H9 (cell line): ENCODE measurements around the gene LRRTM1. TPM values are rescaled to one million over a fixed set of nuclear protein-coding genes. Genes with fewer than 3 reads are reported as not detected.

Experiments
- DNase-seq: peaks from one replicate; pipeline ENCODE4 v3.0.0-alpha.2; 2017
- H2AFZ ChIP-seq: one replicate; pipeline ENCODE4 v1.6.1; 2013; ENCODE audit warnings: mild to moderate bottlenecking, low read length, control low read depth, moderate library complexity
- H2AK5ac ChIP-seq: 2 replicates; pipeline ENCODE4 v1.6.1; 2013; ENCODE audit warnings: low read length, control low read depth, mixed read lengths; ENCODE audit not compliant: insufficient read length
- H2BK120ac ChIP-seq: one replicate; pipeline ENCODE4 v1.6.1; 2013; ENCODE audit warnings: low read depth, mild to moderate bottlenecking, low read length, control low read depth, inconsistent platforms; ENCODE audit not compliant: poor library complexity, severe bottlenecking
- H2BK12ac ChIP-seq: 2 replicates; pipeline ENCODE4 v1.6.1; 2013; ENCODE audit warnings: low read length, control low read depth, mixed read lengths, low read depth; ENCODE audit not compliant: insufficient read length
- H2BK15ac ChIP-seq: 2 replicates; pipeline ENCODE4 v1.6.1; 2013; ENCODE audit warnings: low read depth, low read length, control low read depth
- H2BK20ac ChIP-seq: one replicate; pipeline ENCODE4 v1.6.1; 2013; ENCODE audit warnings: low read depth, mild to moderate bottlenecking, low read length, control low read depth, inconsistent platforms; ENCODE audit not compliant: poor library complexity, severe bottlenecking
- H2BK5ac ChIP-seq: 2 replicates; pipeline ENCODE4 v1.6.1; 2013; ENCODE audit warnings: low read length, control low read depth, mixed read lengths; ENCODE audit not compliant: insufficient read length
- H3K14ac ChIP-seq: 2 replicates; pipeline ENCODE4 v1.6.1; 2013; ENCODE audit warnings: low read length, control low read depth; ENCODE audit not compliant: insufficient read depth
- H3K18ac ChIP-seq: 2 replicates; pipeline ENCODE4 v1.6.1; 2013; ENCODE audit warnings: low read depth, mild to moderate bottlenecking, mixed read lengths, low read length, control low read depth; ENCODE audit not compliant: insufficient read length
- H3K23ac ChIP-seq: 2 replicates; pipeline ENCODE4 v1.6.1; 2013; ENCODE audit warnings: low read length, control low read depth, mixed read lengths, low read depth; ENCODE audit not compliant: insufficient read length
- H3K23me2 ChIP-seq: 2 replicates; pipeline ENCODE4 v1.6.1; 2013; ENCODE audit warnings: low read depth, mild to moderate bottlenecking, mixed read lengths, low read length, control low read depth; ENCODE audit not compliant: insufficient read length, poor library complexity, severe bottlenecking
- H3K27ac ChIP-seq: 2 replicates; pipeline ENCODE4 v1.5.1; 2013; ENCODE audit warnings: low read length, control low read depth, mixed read lengths, low read depth; ENCODE audit not compliant: insufficient read length
- H3K27me3 ChIP-seq: 2 replicates; pipeline ENCODE4 v1.6.1; 2013; ENCODE audit warnings: low read length, control low read depth, inconsistent platforms; ENCODE audit not compliant: insufficient read depth
- H3K4ac ChIP-seq: 2 replicates; pipeline ENCODE4 v1.6.1; 2013; ENCODE audit warnings: low read depth, mild to moderate bottlenecking, control low read depth, inconsistent platforms, low read length, moderate library complexity
- H3K4me1 ChIP-seq: 2 replicates; pipeline ENCODE4 v1.6.1; 2013; ENCODE audit warnings: low read length, control low read depth, inconsistent platforms; ENCODE audit not compliant: insufficient read depth
- H3K4me2 ChIP-seq: 2 replicates; pipeline ENCODE4 v1.6.1; 2013; ENCODE audit warnings: low read length, control low read depth, mixed read lengths; ENCODE audit not compliant: insufficient read length, insufficient read depth
- H3K56ac ChIP-seq: 2 replicates; pipeline ENCODE4 v1.6.1; 2013; ENCODE audit warnings: low read depth, mild to moderate bottlenecking, mixed read lengths, low read length, control low read depth; ENCODE audit not compliant: insufficient read length
- H3K79me1 ChIP-seq: 2 replicates; pipeline ENCODE4 v1.6.1; 2013; ENCODE audit warnings: low read depth, mild to moderate bottlenecking, moderate library complexity, low read length, control low read depth, inconsistent platforms; ENCODE audit not compliant: insufficient read depth, poor library complexity, severe bottlenecking
- H3K79me2 ChIP-seq: 2 replicates; pipeline ENCODE4 v1.6.1; 2013; ENCODE audit warnings: low read length, control low read depth, inconsistent platforms; ENCODE audit not compliant: insufficient read depth
- H3K9ac ChIP-seq: 2 replicates; pipeline ENCODE4 v1.6.1; 2013; ENCODE audit warnings: low read length, control low read depth, mixed read lengths; ENCODE audit not compliant: insufficient read length; ENCODE audit errors: extremely low read depth
- H3K9me3 ChIP-seq: one replicate; pipeline ENCODE4 v1.6.1; 2013; ENCODE audit warnings: low read depth, low read length, inconsistent platforms; ENCODE audit not compliant: control insufficient read depth
- H3T11ph ChIP-seq: one replicate; pipeline ENCODE4 v1.6.1; 2013; ENCODE audit warnings: mild to moderate bottlenecking, low read length, control low read depth, inconsistent platforms
- H4K20me1 ChIP-seq: one replicate; pipeline ENCODE4 v1.6.1; 2013; ENCODE audit not compliant: control insufficient read depth, insufficient read length, insufficient read depth
- H4K5ac ChIP-seq: 2 replicates; pipeline ENCODE4 v1.6.1; 2013; ENCODE audit warnings: low read depth, mild to moderate bottlenecking, mixed read lengths, low read length, control low read depth; ENCODE audit not compliant: insufficient read length
- H4K8ac ChIP-seq: replicated peaks from 2 replicates; pipeline ENCODE4 v1.6.1; 2013; ENCODE audit warnings: low read length, control low read depth, mixed read lengths, low read depth; ENCODE audit not compliant: insufficient read length
- H4K91ac ChIP-seq: 2 replicates; pipeline ENCODE4 v1.6.1; 2013; ENCODE audit warnings: low read depth, mild to moderate bottlenecking, moderate library complexity, mixed read lengths, low read length, control low read depth; ENCODE audit not compliant: insufficient read length
- H3K27ac Mint-ChIP-seq, 3 experiments: 2 replicates in 2 of 3; 3 replicates in 1 of 3; pipeline ENCODE4 v1.8.0; 2020 to 2021; ENCODE audit warnings: mixed read lengths in 3 of 3, mild to moderate bottlenecking in 1 of 3, moderate library complexity in 1 of 3
- H3K27me3 Mint-ChIP-seq: 2 replicates; pipeline ENCODE4 v1.8.0; 2021; ENCODE audit warnings: low read depth, mild to moderate bottlenecking, moderate library complexity, mixed read lengths
- H3K36me3 Mint-ChIP-seq, 3 experiments: 2 replicates in 2 of 3; 3 replicates in 1 of 3; pipeline ENCODE4 v1.8.0; 2020 to 2021; ENCODE audit warnings: low read depth in 3 of 3, mixed read lengths in 3 of 3; ENCODE audit not compliant: insufficient read depth in 1 of 3
- H3K4me1 Mint-ChIP-seq, 2 experiments: 2 replicates each; pipeline ENCODE4 v1.8.0; 2020; ENCODE audit warnings: mixed read lengths in 2 of 2
- H3K4me3 Mint-ChIP-seq, 2 experiments: 2 replicates in 1 of 2; 3 replicates in 1 of 2; pipeline ENCODE4 v1.8.0; 2020 to 2021; ENCODE audit warnings: mild to moderate bottlenecking in 2 of 2, mixed read lengths in 2 of 2, moderate library complexity in 1 of 2
- H3K9me3 Mint-ChIP-seq, 2 experiments: 2 replicates in 1 of 2; 3 replicates in 1 of 2; pipeline ENCODE4 v1.8.0; 2020; ENCODE audit warnings: mild to moderate bottlenecking in 2 of 2, mixed read lengths in 2 of 2, moderate library complexity in 1 of 2
- WGBS: extraction: QIAGEN DNeasy Blood & Tissue Kit; methylation state at CpG from one replicate; pipeline ENCODE4 v1.1.7; 2013; ENCODE audit warnings: missing lambda C conversion rate, low lambda C conversion rate, mixed read lengths; ENCODE audit not compliant: insufficient read length; ENCODE audit errors: extremely low coverage; 5-methylcytosine and 5-hydroxymethylcytosine counted together
- total RNA-seq: library from RNA; stranded (reverse); gene quantifications from 2 replicates; pipeline ENCODE4 v1.2.1, GENCODE V29; 2021
- TF ChIP-seq, protein P1 (sequence below): fragments of 200-600 bp; sonication (generic); conservative IDR thresholded peaks from 3 replicates; pipeline ENCODE4 v1.8.0; 2021; ENCODE audit warnings: antibody characterized with exemption, mild to moderate bottlenecking

LRRTM1 gene
- total RNA-seq, 1 experiment from 2014 or later: 1.2 TPM

DNA sequence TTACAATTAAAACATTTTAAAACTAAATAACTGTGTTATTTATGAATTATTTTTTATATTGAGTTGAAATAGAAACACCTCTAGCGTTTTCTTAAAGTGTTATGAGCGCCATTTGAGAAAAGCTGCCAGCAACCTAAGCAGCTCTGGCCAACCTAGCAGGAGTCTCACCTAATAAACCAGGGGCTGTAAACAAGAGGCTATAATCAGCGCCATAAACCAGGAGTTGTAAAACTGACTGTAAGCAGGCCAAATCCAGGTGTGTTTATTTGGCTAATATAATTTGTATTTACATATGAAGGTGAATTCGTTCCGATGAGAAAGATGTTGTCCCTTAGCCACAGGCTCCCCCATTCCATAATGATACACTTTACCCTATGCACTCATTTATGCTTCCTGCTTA is 34.7 kb downstream of the LRRTM1 start:
- Histone ChIP-seq H3K14ac (no peak overlapping the region), H3K9ac (no peak overlapping the region), H3T11ph (no peak overlapping the region), H3K56ac (no peak overlapping the region), H3K23me2 (no peaks in the 10 kb centered on the region), H2BK12ac (no peak overlapping the region), H4K20me1 (no peaks in the 10 kb centered on the region), H4K5ac (no peak overlapping the region), H3K79me1 (no peaks in the 10 kb centered on the region), H3K9me3 (no peaks in the 10 kb centered on the region), H3K27me3 (no peaks in the 10 kb centered on the region), H2BK15ac (no peak overlapping the region), H3K4ac (no peak overlapping the region), H2BK5ac (no peak overlapping the region), H4K91ac (no peak overlapping the region), H3K79me2 (no peaks in the 10 kb centered on the region), H3K23ac (no peak overlapping the region), H2AFZ (no peak overlapping the region), H2BK20ac (no peak overlapping the region), H3K4me2 (no peak overlapping the region), H2AK5ac (no peak overlapping the region), H3K27ac (no peak overlapping the region), H4K8ac (no peak overlapping the region), H3K18ac (no peak overlapping the region), H2BK120ac (no peak overlapping the region), H3K4me1 (no peaks in the 10 kb centered on the region)
- H3K9me3 Mint-ChIP-seq: peaks cover 0 to 2% of the 10 kb centered on the region in 2 experiments; a peak in 1 of 5 replicates
- H3K36me3 Mint-ChIP-seq: peaks cover 0 to 1% (median 0%) of the 10 kb centered on the region in 3 experiments; a peak in 2 of 7 replicates
- no peaks in the 10 kb centered on the region; the same call in 1 of the 2 replicates for H3K27me3 Mint-ChIP-seq
- TF ChIP-seq, protein P1, sequence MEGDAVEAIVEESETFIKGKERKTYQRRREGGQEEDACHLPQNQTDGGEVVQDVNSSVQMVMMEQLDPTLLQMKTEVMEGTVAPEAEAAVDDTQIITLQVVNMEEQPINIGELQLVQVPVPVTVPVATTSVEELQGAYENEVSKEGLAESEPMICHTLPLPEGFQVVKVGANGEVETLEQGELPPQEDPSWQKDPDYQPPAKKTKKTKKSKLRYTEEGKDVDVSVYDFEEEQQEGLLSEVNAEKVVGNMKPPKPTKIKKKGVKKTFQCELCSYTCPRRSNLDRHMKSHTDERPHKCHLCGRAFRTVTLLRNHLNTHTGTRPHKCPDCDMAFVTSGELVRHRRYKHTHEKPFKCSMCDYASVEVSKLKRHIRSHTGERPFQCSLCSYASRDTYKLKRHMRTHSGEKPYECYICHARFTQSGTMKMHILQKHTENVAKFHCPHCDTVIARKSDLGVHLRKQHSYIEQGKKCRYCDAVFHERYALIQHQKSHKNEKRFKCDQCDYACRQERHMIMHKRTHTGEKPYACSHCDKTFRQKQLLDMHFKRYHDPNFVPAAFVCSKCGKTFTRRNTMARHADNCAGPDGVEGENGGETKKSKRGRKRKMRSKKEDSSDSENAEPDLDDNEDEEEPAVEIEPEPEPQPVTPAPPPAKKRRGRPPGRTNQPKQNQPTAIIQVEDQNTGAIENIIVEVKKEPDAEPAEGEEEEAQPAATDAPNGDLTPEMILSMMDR: no peak
- DNase-seq: no peak
- peaks cover 0 to 4% of the 10 kb centered on the region in 2 experiments; a peak in 2 of 4 replicates for H3K4me1 Mint-ChIP-seq
- H3K27ac Mint-ChIP-seq: no peak overlapping the region
- no CpG with 5 or more reads among the region's 5 CpGs for WGBS
- H3K4me3 Mint-ChIP-seq: no peak overlapping the region
